DMS53 treated with DMSO at 0.1 percent for 48 hours (cell line): ENCODE measurements around the gene ITGB1BP1.

ENCODE experiments used
- DNase-seq: peaks from one replicate; lab custom pipeline; 2025; ENCODE audit not compliant: unreplicated experiment; lab: John Stamatoyannopoulos, UW

The ITGB1BP1 gene, protein sequence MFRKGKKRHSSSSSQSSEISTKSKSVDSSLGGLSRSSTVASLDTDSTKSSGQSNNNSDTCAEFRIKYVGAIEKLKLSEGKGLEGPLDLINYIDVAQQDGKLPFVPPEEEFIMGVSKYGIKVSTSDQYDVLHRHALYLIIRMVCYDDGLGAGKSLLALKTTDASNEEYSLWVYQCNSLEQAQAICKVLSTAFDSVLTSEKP

DNA sequence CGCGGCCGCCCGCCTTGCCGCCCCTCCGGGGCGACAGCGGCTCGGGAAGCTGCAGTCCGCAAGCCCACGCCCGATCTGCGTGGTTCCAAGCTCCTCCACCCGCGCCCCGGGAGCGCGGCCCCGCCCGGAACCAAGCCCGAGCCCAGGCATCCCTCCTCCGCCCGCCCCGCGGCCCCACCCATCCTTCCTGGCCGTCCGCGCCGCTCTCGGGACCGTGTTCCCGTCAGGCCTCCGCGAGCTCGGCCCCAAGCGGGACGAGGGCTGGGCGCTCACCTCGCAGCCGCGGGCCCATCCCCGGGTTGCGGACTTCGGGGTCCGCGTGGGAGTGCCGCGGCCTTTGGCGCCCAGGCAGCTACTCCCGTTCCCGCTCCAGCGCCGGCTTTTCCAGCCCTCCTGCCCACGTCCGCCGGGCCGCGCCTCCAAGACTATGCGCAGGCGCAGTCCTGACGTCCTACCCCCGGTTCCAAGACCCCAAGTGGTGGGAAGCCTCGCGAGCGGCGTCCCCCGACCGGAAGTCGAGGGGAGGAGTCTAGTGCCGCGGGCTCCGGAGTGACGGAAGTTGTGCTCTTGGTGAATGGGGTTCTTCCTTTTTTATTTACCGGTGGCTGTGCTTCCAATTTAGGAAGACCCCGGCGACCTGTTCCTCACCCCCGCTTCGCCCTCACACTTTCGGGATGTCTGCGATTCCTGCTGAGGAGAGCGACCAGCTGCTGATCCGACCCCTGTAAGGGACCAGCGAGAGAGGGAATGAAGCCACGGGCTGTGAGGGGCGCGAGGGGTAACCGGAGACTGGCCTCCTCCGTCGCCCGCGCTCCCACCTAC, at the start of gene ITGB1BP1, which contains the start of gene CPSF3:
Gene ITGB1BP1 (minus strand): TSS at position 429 of the 822 bp plus-strand sequence. CDS start 4,831 bp downstream, outside the sequence.
Gene CPSF3 (plus strand): TSS at position 555 of the 822 bp plus-strand sequence. CDS start 120 bp downstream, at position 675.
- peak; percentile 83 for DNase-seq

DNA sequence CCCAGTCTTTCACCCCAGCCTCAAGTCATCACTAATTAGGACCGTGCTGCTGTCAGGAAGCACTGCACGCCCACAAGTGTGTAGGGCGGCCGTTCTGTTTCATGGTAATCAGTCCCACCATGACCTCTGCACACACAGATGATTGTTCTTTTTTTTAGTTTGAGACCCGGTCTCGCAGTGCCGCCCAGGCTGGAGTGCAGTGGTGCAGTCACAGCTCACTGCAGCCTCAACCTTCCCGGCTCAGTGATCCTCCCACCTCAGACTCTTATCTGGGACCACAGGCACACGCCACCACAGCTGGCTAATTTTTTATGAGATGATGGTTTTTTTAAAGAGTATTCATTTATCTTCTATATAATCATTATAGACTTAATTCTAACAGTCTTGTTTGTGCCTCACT, 49.2 kb upstream of the ITGB1BP1 start:
- no peak for DNase-seq

DNA sequence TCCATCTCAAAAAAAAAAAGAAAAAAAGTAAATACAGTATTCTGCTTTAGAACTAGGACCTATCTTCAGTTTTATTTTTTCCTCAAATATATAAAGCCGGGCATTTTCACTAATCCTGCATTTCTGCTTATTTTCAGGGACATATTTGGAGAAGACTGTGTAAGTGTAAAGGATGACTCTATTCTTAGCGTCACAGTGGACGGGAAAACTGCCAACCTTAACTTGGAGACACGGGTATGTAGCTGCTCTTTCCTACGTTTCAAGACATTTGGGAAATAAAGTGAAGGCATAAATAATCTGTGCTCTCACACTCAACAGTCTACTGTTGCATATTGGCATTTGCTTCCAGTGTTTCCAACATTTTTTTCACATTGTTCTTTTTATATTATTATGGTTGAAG, 47.9 kb upstream of the ITGB1BP1 start:
- no peak for DNase-seq

DNA sequence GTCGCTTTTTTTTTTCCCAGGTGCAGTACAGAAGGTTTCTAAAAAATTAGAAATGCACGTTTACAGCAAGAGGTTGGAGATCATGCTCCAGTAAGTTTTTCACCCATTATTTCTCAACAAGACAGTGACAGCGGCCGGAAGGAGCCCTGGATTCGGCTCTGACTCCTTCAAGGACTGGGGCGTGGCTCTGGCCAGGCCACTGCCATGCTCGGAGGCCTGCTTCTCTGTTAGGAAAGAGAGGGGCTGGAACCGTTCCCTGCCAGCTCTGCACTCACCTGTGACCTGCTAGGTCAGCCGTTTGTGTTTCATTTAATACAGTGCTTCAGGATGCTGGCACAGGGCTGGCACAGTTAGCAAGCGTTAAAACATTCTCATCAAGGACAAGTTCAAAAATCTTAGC, 44.4 kb upstream of the ITGB1BP1 start:
- no peak for DNase-seq

DNA sequence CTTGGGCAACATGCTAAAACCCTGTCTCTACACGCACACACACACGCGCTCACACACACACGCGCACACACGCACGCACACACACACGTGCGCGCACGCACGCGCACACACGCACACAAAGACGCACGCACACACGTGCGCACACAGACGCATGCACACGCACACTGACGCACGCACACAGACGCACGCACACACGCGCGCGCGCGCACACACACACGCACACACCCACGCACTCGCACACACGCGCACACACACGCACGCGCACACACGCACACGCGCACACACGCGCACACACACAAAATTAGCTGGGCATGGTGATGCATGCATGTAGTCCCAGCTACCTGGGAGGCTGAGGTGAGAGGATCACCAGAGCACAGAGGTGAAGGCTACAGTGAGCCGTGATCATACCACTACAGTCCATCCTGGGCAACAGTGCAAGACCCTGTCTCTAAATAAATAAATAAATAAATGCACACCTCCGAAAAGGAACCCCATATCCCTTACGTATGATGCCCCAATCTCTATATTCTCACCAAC, 42.9 kb upstream of the ITGB1BP1 start:
- no peak for DNase-seq

DNA sequence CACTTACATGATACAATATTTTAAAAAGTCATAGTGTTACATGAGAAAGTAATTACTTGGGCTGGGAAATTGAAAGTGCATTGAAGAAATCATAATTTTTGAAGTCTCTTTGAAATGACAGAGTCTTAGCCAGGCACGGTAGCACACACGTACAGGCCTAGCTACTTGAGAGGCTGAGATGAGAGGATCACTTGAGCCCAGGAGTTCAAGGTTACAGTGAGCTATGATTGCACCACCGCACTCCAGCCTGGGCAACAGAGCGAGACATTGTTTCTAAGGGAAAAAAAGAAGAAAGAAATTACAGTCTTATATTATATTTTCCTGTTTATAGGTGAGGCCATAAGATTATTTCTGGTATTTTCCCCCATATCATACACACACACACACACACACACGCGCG, 41.8 kb upstream of the ITGB1BP1 start:
- no peak for DNase-seq

DNA sequence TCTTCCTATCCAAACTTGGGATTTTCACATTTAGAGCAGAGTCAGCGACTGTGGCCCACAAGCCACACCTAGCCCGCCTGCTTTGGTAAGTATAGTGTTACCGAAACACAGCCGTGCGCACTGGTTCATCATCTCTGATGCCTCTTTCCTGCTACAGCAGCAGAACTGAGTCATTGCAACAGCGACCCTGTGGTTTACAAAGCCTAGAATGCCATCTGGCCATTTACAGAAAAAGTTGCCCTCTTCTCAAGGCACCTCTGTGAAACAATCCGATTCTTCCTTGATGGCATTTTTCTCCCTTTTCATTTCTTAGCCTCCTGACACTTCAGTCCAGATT, 40.3 kb upstream of the ITGB1BP1 start:
- no peak for DNase-seq

DNA sequence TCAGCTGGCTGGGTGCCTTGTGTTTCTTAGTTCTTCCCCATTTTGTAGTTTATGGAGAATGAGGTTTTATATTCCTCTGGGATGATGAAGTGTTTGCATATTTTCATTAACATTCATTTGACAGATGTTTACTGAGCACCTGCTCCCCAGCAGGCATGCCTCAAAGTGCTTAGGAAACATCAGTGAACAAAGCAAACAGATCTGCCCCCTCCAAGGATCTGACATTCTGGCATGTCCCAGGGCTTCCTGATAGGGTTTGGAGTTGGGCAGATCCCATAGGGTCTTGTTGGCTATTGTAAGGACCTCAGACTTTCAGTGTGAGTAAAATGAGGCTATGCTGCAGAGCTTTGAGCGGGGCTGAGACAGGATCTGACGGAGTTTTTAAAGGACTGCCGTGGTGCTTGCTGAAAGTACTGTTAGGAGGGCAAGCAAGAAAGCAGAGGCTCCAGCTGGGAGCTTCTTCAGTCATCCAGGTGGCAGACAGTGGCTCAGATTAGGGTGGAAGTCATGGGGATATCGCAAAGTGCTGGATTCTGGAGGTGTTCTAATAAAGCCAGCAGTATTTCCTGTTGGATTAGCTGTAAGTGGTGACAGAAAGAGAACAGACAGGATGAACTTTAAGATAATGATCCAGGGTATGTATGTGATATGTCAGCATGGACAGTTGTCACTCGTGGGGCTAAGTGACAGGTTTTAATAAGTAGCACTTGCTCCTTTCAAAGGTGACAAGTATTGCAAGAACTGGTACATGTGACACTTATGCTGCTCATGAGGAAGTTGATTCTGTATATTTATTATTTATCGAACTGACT, 39.8 kb upstream of the ITGB1BP1 start:
- no peak for DNase-seq

DNA sequence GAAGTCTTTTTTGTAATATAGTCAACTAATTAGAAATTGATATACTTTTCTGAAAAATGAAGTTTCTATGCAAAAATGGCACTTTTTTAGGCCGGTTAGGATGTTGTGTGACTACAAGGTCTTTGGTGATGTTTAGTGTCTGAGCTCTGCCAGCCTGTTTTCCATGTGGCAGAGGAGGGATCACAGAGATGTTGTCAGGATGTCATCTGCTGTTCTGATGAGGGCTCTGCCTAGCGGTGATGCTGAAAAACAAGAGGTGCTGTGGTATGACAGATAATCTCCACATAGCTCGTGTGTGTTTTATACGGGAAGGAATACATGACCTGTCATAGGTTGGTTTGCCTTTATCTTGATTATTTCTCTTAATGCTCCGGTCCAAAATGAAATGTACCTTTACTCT, 39.0 kb upstream of the ITGB1BP1 start:
- no peak for DNase-seq

DNA sequence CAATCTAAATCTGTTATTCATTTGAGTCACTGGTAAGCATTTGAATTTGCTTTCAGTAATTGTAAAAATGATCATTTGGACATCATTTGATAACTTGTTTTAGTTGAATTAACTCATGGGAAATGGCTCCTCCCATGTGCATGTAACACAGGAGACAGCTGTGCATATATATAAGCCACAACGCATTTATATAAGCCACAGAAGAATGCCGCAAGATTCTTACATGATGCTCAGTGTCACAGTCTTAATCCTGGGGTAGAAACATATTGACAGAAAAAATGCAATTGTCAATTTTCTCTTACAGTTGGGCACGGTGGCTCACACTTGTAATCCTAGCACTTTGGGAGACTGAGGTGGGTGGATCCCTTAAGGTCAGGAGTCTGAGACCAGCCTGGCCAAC, 37.8 kb upstream of the ITGB1BP1 start:
- DNase-seq = no peak

DNA sequence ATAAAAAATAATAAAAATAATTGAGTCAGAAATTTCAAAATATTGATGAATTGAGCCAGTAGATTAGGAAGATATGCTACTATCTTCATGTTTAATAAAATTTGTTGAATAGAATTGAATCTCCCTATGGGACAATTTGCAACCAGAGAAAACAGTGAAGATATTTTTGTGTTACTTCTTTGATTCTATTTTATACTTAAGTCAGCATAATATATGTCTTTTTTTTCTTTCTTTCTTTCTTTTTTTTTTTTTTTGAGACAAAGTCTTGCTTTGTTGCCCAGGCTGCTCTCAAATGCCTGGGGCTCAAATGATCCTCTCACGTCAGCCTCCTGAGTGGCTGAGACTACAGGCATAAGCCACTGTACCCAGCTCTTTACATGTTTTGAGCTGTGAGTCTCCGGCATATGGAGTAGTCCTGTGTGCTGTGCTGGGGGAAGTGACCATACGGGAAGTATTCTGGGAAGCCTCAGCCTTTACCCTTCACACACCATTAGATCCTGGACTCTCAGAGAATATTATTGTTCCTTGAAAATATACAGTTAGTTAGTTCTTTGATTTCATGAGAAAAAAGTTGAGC, 37.2 kb upstream of the ITGB1BP1 start:
- DNase-seq = no peak

DNA sequence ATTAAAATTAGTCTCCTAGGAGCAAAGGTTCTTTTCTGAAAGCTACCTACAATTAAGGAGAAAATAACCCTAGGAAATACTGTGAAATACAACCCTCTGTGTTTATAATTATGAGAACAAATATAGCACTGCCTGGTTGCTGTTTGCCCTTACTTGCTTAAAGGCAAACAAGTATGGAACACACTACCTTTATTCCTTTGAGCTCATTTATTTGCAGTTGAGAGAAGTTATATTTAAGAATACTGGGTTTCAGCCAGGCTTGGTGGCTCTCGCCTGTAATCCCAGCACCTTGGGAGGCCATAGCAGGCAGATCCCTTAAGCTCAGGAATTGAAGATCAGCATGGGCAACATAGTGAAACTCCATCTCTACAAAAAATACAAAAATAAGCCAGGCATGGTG, 27.9 kb upstream of the ITGB1BP1 start:
- no peak for DNase-seq

DNA sequence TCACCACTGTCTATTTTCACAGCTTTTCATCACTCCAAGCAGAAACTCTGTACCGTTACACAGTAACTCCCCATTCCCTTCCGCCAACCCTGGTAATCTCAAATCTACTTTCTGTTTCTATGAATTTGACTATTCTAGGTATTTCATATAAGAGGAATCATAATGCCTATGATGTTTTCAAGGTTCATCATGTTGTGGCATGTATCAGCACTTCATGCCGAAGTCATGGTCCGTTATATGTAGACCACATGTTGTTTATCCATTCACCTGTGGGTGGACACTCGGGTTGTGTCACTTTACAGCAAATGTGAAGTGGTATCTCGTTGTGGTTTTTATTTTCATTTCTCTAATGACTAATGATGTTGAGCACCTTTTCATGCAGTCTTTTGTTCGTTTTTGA, 21.8 kb upstream of the ITGB1BP1 start:
- DNase-seq = no peak

DNA sequence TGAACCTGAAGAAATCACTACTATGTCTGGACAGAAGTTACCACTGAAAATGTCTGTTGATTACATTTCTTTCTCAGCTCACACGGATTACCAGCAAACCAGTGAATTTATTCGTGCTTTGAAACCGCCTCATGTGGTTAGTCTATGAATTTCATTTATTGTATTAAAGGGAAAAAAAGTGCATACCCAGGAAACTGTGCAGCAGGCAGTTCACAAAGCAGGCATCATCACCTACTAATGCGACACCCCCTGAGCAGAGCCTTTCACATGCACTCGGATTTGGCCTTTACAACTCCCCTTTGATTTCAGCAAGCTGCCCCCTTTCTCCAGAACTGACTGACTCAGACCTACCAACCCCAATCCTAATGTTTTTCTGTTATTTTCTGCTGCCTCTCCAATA, 20.2 kb upstream of the ITGB1BP1 start:
- no peak for DNase-seq

DNA sequence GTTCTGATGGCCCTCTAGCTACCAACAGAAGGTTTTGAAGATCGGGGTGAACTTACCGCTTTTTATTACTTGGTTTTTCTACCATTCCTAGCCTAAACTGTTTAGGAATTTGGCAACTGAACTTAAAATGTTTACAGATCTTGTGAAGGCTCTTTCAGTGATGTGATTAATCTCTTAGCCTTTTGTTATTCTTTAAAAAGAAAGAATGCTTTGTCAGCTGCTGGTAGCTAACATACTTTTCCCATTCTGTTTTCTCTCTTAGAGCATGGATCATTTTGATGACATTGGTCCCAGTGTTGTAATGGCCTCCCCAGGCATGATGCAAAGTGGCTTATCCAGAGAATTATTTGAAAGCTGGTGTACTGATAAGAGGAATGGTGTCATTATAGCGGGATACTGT, 18.2 kb upstream of the ITGB1BP1 start:
- DNase-seq = no peak

DNA sequence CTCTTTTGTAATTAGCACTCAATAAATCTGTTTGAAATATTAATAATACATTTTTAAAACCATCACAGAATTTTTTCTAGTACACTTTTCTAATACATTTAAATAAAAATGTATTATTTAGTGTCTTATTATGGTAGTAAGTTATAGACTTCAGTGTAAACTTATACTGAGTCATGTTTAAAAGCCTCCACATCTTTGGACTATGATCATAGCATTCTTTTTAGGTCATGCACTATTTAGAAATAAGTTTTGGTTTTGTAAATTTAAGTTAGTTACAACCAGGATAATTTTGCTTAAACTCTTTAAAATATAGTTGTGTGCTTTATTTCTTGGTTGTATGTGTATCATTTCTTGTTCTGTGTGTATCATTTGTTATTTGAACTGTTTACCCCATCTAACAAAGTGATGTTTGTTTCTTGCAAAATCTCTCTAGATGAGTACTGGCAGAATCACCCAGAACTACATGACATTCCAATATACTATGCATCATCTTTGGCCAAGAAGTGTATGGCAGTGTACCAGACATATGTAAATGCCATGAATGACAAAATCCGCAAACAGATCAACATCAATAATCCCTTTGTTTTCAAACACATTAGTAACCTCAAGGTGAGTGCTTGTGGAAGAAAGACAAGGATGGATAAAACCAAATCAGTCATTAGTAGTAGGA, 16.9 kb upstream of the ITGB1BP1 start:
- no peak for DNase-seq

DNA sequence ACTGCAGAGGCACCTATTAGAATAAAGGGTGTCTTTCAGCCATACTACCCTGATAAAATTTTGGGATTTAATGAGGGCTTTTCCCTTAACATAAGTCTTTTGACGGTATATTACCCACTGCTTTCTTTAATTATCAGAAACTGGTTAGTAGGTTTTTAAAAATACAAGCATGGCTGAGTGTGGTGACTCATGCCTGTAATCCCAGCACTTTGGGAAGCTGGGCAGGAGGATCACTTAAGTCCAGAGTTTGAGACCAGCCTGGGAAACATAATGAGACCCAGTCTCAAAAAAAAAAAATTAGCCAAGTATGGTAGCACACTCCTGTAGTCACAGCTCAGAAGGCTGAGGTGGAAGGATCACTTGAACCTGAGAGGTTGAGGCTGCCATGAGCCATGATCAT, 16.2 kb upstream of the ITGB1BP1 start:
- DNase-seq = no peak

DNA sequence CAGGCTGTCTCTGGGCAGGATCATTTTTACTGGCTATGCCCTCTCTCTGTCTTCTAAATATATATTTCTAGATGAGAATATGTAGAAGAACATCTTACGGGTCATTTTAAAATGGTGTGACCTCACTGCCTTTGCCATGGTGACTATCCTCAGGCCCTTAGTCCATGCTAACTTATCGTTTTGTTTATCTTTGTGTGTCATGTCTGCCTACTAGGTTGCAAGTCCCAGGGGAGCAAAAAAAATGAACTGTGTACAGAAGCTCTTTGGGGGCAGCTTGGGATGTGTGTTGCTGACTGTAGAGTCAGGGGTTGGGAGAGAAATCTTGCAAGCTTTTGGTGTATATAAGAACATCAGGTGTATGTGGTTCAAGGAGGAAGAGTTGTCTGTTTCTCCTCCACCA, 11.2 kb upstream of the ITGB1BP1 start:
- no peak for DNase-seq

DNA sequence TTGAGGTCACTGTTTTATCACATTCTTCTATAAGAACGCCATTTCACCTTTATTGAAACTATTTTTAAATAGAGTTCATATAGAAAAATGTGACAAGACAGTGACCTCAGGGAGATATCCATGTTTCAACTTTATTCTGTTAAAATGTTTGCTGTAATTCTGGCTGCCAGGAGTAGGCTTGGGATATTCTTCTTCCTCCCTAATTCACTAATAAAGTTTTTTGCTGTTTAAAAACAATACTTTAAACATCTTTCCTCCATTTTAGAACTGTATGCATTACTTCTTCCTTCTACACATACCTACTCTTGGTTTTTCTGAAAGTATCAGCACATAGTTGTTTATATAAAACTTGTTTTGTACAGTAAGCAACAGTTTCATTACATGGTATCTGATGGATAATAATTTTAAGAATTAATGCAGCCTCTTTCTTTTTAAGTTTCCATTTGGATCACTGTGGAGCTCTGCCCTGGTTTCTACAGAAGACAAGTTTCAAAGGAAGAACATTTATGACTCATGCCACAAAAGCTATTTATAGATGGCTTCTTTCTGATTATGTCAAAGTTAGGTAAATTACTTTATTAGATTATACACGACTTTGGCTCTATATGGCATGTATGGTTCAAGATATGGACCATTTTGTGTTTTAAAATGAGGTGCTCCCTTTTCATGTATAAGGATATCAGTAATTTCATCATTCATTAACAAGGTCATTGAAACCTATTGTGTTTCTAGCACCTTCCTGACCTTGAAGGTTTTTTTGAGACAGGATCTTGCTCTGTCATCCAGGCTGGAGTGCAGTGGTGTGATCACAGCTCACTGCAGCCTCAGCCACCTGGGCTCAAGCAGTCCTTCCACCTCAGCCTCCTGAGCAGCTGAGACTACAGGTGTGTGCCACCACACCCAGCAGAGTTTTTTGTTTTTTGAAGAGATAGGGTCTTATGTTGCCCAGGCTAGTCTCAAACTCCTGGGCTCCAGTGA, 7.3 kb upstream of the ITGB1BP1 start:
- DNase-seq = no peak
